ENCODE measurements around the gene GAPVD1. TPM values are rescaled to one million over a fixed set of nuclear protein-coding genes. Genes with fewer than 3 reads are reported as not detected.

The GAPVD1 gene
- total RNA-seq, 2 experiments from 2014 or later: 47.7 to 49.6 TPM

- H3K27me3 Mint-ChIP-seq: no peaks in the 10 kb centered on the region
- peaks cover 2% of the 10 kb centered on the region for H3K36me3 Mint-ChIP-seq (ENCODE audit: low read depth)
- ChIA-PET CTCF (no interaction called here), POLR2A (interaction anchor here (1.0 to 2.3 kb wide), 2 partner anchors 9 to 129 kb away, joined by 4 to 7 read pairs; partner anchors contain the start of gene HSPA5)
- H3K27ac Mint-ChIP-seq: peak overlapping the region; percentile 18
- H3K4me1 Mint-ChIP-seq: peaks cover 5% of the 10 kb centered on the region
- no peaks in the 10 kb centered on the region for H3K9me3 Mint-ChIP-seq
- no peak overlapping the region for H3K4me3 Mint-ChIP-seq
- DNase-seq: no peak
Measured at GRCh38 chr9:125370786-125371185, 109.2 kb downstream of the GAPVD1 start.

- POLR2A ChIA-PET: interaction anchor here (2.3 kb wide), 1 partner anchor 131 kb away, joined by 7 read pairs; the partner anchor contains the start of gene HSPA5
- CTCF ChIA-PET: interaction anchor here (0.9 to 1.5 kb wide), 3 partner anchors 11 to 117 kb away, joined by 3 to 4 read pairs (median 4); no protein-coding TSS in a partner anchor
- no peaks in the 10 kb centered on the region for H3K9me3 Mint-ChIP-seq
- H3K27me3 Mint-ChIP-seq: no peaks in the 10 kb centered on the region
- peaks cover 5% of the 10 kb centered on the region for H3K4me1 Mint-ChIP-seq
- H3K4me3 Mint-ChIP-seq: no peak overlapping the region
- no peak for DNase-seq
- H3K27ac Mint-ChIP-seq: no peak overlapping the region
- H3K36me3 Mint-ChIP-seq (ENCODE audit: low read depth): peaks cover 1% of the 10 kb centered on the region
Measured at GRCh38 chr9:125372441-125373226, 111.0 kb downstream of the GAPVD1 start.

GRCh38 chr9:125374443-125375309 is 113.0 kb downstream of the GAPVD1 start:
- peaks cover 6% of the 10 kb centered on the region for H3K27me3 Mint-ChIP-seq
- H3K4me1 Mint-ChIP-seq: peaks cover 5% of the 10 kb centered on the region
- ChIA-PET POLR2A (no interaction called here), CTCF (interaction anchor here (0.6 to 1.5 kb wide), 3 partner anchors 119 to 604 kb away, joined by 3 to 5 read pairs (median 3); partner anchors contain the start of gene NR6A1)
- DNase-seq: peak; percentile 75
- peak overlapping the region; percentile 56 for H3K4me3 Mint-ChIP-seq
- H3K9me3 Mint-ChIP-seq: no peaks in the 10 kb centered on the region
- no peaks in the 10 kb centered on the region for H3K36me3 Mint-ChIP-seq (ENCODE audit: low read depth)
- H3K27ac Mint-ChIP-seq: no peak overlapping the region

GRCh38 chr9:125375820-125376219 is 114.2 kb downstream of the GAPVD1 start:
- Mint-ChIP-seq H3K27ac (no peak overlapping the region), H3K4me1 (peaks cover 5% of the 10 kb centered on the region), H3K9me3 (no peaks in the 10 kb centered on the region), H3K27me3 (peaks cover 6% of the 10 kb centered on the region), H3K4me3 (no peak overlapping the region), H3K36me3 (ENCODE audit: low read depth) (no peaks in the 10 kb centered on the region)
- DNase-seq: no peak
- ChIA-PET CTCF (interaction anchor here (1.3 kb wide), 1 partner anchor 120 kb away, joined by 5 read pairs; no protein-coding TSS in a partner anchor), POLR2A (no interaction called here)

GRCh38 chr9:125376261-125377226 is 114.9 kb downstream of the GAPVD1 start:
- no peaks in the 10 kb centered on the region for H3K36me3 Mint-ChIP-seq (ENCODE audit: low read depth)

GRCh38 chr9:125377584-125378250 is 116.1 kb downstream of the GAPVD1 start:
- Mint-ChIP-seq H3K36me3 (ENCODE audit: low read depth) (no peaks in the 10 kb centered on the region), H3K4me1 (peaks cover 5% of the 10 kb centered on the region), H3K27me3 (peaks cover 6% of the 10 kb centered on the region), H3K9me3 (no peaks in the 10 kb centered on the region), H3K4me3 (no peak overlapping the region), H3K27ac (no peak overlapping the region)
- DNase-seq: no peak
- CTCF ChIA-PET: interaction anchor here (1.0 to 1.8 kb wide), 4 partner anchors 16 to 122 kb away, joined by 3 to 4 read pairs (median 4); partner anchors contain the start of gene GAPVD1
- POLR2A ChIA-PET: no interaction called here

More at GRCh38 chr9:125376261-125377226, 114.9 kb downstream of the GAPVD1 start:
- Mint-ChIP-seq H3K27me3 (peaks cover 6% of the 10 kb centered on the region), H3K4me1 (peaks cover 5% of the 10 kb centered on the region), H3K9me3 (no peaks in the 10 kb centered on the region), H3K4me3 (no peak overlapping the region), H3K27ac (no peak overlapping the region)
- POLR2A ChIA-PET: no interaction called here
- CTCF ChIA-PET: interaction anchor here (0.8 to 1.3 kb wide), 4 partner anchors 15 to 583 kb away, joined by 3 to 5 read pairs (median 3); partner anchors contain the start of gene GAPVD1
- no peak for DNase-seq

GRCh38 chr9:125378778-125379177 is 117.2 kb downstream of the GAPVD1 start:
- DNase-seq: no peak
- peaks cover 6% of the 10 kb centered on the region for H3K27me3 Mint-ChIP-seq
- H3K36me3 Mint-ChIP-seq (ENCODE audit: low read depth): no peaks in the 10 kb centered on the region
- CTCF ChIA-PET: interaction anchor here (1.1 to 1.8 kb wide), 2 partner anchors 29 to 123 kb away, joined by 4 read pairs; no protein-coding TSS in a partner anchor
- H3K9me3 Mint-ChIP-seq: no peaks in the 10 kb centered on the region
- no peak overlapping the region for H3K4me3 Mint-ChIP-seq
- H3K27ac Mint-ChIP-seq: no peak overlapping the region
- H3K4me1 Mint-ChIP-seq: peaks cover 5% of the 10 kb centered on the region
- POLR2A ChIA-PET: no interaction called here

- Mint-ChIP-seq H3K27ac (no peak overlapping the region), H3K4me3 (no peak overlapping the region), H3K9me3 (no peaks in the 10 kb centered on the region), H3K27me3 (peaks cover 6% of the 10 kb centered on the region), H3K36me3 (ENCODE audit: low read depth) (no peaks in the 10 kb centered on the region), H3K4me1 (peaks cover 4% of the 10 kb centered on the region)
- CTCF ChIA-PET: no interaction called here
- POLR2A ChIA-PET: no interaction called here
- DNase-seq: no peak
Measured at GRCh38 chr9:125379208-125379607, 117.6 kb downstream of the GAPVD1 start.

GRCh38 chr9:125380406-125380805 is 118.8 kb downstream of the GAPVD1 start:
- Mint-ChIP-seq H3K4me3 (no peak overlapping the region), H3K27me3 (peaks cover 6% of the 10 kb centered on the region), H3K9me3 (no peaks in the 10 kb centered on the region), H3K27ac (no peak overlapping the region), H3K4me1 (no peaks in the 10 kb centered on the region), H3K36me3 (ENCODE audit: low read depth) (no peaks in the 10 kb centered on the region)
- ChIA-PET POLR2A (no interaction called here), CTCF (interaction anchor here (0.6 to 1.6 kb wide), 2 partner anchors 19 to 606 kb away, joined by 3 read pairs; no protein-coding TSS in a partner anchor)
- DNase-seq: no peak

GRCh38 chr9:125387861-125388524 is 126.4 kb downstream of the GAPVD1 start:
- CTCF ChIA-PET: interaction anchor here (1.2 kb wide), 1 partner anchor 20 kb away, joined by 4 read pairs; no protein-coding TSS in a partner anchor
- Mint-ChIP-seq H3K4me1 (no peaks in the 10 kb centered on the region), H3K27me3 (no peaks in the 10 kb centered on the region), H3K9me3 (no peaks in the 10 kb centered on the region), H3K4me3 (no peak overlapping the region), H3K36me3 (ENCODE audit: low read depth) (no peaks in the 10 kb centered on the region), H3K27ac (no peak overlapping the region)
- no peak for DNase-seq
- POLR2A ChIA-PET: no interaction called here

- H3K4me3 Mint-ChIP-seq: no peak overlapping the region
- no peaks in the 10 kb centered on the region for H3K4me1 Mint-ChIP-seq
- H3K36me3 Mint-ChIP-seq (ENCODE audit: low read depth): no peaks in the 10 kb centered on the region
- POLR2A ChIA-PET: no interaction called here
- H3K27ac Mint-ChIP-seq: no peak overlapping the region
- no peaks in the 10 kb centered on the region for H3K9me3 Mint-ChIP-seq
- no peaks in the 10 kb centered on the region for H3K27me3 Mint-ChIP-seq
- DNase-seq: no peak
- CTCF ChIA-PET: no interaction called here
Measured at GRCh38 chr9:125388978-125389377, 127.4 kb downstream of the GAPVD1 start.

All from activated CD4-positive, alpha-beta memory T cell treated with anti-CD3 and anti-CD28 coated beads, Interleukin-2, amount 10 ng/mL, durations not matched to agents 7 days and 5 days (primary cell).